ENCODE results near the gene CCL5.

DNA sequence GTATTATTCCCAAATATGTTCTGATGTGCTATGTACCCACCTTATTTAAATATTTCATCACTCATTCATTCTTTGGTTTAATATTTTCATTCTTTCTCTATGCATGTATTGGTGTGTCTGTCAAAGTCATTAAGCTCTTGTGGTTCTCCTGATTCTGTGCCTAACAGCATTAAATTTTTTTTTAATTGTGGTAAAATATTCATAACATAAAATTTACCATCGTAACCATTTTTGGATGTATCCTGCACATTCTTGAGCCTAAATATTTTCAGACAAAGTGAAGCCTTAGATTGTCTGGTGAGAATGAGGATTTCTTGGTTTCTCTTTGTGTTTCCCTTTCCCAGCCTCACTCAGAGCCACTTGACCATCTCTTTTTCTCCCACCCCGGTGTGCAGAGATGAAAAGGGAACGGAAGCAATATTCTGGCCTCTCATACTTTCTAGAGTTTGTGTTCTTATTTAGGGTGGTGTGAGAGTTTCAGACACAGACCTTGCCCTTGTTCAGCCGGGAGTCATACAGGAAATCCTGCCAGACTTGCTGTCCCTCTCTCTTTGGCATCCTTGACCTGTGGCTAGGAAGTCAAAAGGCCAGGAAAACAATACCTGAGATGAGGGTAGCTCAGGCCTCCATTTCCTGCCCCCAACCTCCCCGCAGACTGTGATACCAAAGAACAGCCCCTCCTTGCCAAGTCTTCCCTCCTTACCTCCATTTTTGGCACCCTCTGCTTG lies 4.9 kb downstream of the CCL5 start:
- TF ChIP-seq ZNF175 (tag by site-specific recombination; IDR thresholded peaks at IDR 0.05) (no peak), ZNF707 (tag by site-specific recombination; IDR thresholded peaks at IDR 0.05) (no peak), HOXA7 (CRISPR knock-in tag; IDR thresholded peaks at IDR 0.05; ENCODE audit: borderline replicate concordance) (no peak), ZNF274 (IDR thresholded peaks at IDR 0.05; ENCODE audit: low read length) (no peak), ZNF274 (tag by site-specific recombination; IDR thresholded peaks at IDR 0.05; ENCODE audit: borderline replicate concordance) (no peak), ZFP3 (tag by site-specific recombination; IDR thresholded peaks at IDR 0.05; ENCODE audit: low read depth) (no peak), ZNF138 (tag by site-specific recombination; IDR thresholded peaks at IDR 0.05; ENCODE audit: borderline replicate concordance) (no peak), ZFHX2 (tag by site-specific recombination; conservative IDR thresholded peaks at IDR 0.05) (no peak), ZNF791 (tag by site-specific recombination; IDR thresholded peaks at IDR 0.05) (no peak), ZNF660 (tag by site-specific recombination; IDR thresholded peaks at IDR 0.05) (no peak)
- TF ChIP-seq, protein P1, sequence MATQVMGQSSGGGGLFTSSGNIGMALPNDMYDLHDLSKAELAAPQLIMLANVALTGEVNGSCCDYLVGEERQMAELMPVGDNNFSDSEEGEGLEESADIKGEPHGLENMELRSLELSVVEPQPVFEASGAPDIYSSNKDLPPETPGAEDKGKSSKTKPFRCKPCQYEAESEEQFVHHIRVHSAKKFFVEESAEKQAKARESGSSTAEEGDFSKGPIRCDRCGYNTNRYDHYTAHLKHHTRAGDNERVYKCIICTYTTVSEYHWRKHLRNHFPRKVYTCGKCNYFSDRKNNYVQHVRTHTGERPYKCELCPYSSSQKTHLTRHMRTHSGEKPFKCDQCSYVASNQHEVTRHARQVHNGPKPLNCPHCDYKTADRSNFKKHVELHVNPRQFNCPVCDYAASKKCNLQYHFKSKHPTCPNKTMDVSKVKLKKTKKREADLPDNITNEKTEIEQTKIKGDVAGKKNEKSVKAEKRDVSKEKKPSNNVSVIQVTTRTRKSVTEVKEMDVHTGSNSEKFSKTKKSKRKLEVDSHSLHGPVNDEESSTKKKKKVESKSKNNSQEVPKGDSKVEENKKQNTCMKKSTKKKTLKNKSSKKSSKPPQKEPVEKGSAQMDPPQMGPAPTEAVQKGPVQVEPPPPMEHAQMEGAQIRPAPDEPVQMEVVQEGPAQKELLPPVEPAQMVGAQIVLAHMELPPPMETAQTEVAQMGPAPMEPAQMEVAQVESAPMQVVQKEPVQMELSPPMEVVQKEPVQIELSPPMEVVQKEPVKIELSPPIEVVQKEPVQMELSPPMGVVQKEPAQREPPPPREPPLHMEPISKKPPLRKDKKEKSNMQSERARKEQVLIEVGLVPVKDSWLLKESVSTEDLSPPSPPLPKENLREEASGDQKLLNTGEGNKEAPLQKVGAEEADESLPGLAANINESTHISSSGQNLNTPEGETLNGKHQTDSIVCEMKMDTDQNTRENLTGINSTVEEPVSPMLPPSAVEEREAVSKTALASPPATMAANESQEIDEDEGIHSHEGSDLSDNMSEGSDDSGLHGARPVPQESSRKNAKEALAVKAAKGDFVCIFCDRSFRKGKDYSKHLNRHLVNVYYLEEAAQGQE (tag by site-specific recombination; IDR thresholded peaks at IDR 0.05), result no peak
- TF ChIP-seq, protein P2, sequence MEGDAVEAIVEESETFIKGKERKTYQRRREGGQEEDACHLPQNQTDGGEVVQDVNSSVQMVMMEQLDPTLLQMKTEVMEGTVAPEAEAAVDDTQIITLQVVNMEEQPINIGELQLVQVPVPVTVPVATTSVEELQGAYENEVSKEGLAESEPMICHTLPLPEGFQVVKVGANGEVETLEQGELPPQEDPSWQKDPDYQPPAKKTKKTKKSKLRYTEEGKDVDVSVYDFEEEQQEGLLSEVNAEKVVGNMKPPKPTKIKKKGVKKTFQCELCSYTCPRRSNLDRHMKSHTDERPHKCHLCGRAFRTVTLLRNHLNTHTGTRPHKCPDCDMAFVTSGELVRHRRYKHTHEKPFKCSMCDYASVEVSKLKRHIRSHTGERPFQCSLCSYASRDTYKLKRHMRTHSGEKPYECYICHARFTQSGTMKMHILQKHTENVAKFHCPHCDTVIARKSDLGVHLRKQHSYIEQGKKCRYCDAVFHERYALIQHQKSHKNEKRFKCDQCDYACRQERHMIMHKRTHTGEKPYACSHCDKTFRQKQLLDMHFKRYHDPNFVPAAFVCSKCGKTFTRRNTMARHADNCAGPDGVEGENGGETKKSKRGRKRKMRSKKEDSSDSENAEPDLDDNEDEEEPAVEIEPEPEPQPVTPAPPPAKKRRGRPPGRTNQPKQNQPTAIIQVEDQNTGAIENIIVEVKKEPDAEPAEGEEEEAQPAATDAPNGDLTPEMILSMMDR (tag by site-specific recombination; IDR thresholded peaks at IDR 0.05), result no peak
- TF ChIP-seq, protein P3, sequence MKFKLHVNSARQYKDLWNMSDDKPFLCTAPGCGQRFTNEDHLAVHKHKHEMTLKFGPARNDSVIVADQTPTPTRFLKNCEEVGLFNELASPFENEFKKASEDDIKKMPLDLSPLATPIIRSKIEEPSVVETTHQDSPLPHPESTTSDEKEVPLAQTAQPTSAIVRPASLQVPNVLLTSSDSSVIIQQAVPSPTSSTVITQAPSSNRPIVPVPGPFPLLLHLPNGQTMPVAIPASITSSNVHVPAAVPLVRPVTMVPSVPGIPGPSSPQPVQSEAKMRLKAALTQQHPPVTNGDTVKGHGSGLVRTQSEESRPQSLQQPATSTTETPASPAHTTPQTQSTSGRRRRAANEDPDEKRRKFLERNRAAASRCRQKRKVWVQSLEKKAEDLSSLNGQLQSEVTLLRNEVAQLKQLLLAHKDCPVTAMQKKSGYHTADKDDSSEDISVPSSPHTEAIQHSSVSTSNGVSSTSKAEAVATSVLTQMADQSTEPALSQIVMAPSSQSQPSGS (tag by site-specific recombination; IDR thresholded peaks at IDR 0.05; ENCODE audit: low read depth), result no peak
- TF ChIP-seq, protein P4, sequence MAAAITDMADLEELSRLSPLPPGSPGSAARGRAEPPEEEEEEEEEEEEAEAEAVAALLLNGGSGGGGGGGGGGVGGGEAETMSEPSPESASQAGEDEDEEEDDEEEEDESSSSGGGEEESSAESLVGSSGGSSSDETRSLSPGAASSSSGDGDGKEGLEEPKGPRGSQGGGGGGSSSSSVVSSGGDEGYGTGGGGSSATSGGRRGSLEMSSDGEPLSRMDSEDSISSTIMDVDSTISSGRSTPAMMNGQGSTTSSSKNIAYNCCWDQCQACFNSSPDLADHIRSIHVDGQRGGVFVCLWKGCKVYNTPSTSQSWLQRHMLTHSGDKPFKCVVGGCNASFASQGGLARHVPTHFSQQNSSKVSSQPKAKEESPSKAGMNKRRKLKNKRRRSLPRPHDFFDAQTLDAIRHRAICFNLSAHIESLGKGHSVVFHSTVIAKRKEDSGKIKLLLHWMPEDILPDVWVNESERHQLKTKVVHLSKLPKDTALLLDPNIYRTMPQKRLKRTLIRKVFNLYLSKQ (tag by site-specific recombination; IDR thresholded peaks at IDR 0.05; ENCODE audit: borderline replicate concordance), result no peak
